Fibroblast of upper back skin (primary cell): Measurements from ENCODE around the gene STK11IP.

Experiments used
- DNase-seq: peaks from one replicate; pipeline ENCODE4 v3.0.0-alpha.2; 2013

The STK11IP gene

DNA sequence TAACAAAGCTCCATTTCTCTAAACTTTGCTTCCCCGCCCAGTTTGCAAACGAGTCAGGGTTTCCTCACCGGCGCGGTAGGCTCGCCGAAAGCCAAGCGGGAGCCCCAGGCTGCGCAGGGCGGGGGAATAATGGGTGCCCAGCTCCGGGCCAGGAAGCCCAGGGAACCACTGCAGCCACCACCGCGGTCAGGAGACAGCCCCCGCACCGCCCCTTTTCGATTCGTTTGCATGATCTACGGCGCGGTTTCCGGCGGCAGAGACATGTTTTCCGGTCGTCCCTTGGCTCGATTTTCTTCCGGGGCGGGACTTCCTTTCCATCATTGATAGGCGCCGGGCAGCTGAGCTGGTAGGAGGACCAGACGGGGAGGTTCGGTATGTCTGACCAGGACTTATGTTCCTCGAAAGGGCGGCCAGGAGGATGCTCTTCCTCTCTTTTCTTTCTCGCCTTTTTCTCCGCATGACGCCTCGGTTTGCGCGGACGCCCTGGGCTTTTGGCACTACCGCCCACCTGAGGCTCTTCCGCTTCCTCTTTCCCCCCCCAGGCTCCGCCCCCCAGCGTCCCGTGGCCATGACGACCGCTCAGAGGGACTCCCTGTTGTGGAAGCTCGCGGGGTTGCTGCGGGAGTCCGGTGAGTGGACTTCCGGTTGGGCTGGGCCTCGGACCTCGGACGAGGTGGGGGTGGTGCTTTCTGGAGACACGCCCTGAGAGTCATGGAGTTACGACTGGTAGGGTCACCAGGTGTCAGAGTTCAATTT is at the start of gene STK11IP:
STK11IP (plus strand) TSS at position 306 of the 756 bp plus-strand sequence; CDS start at position 569, 263 bp downstream.
- DNase-seq, result peak; percentile 98

DNA sequence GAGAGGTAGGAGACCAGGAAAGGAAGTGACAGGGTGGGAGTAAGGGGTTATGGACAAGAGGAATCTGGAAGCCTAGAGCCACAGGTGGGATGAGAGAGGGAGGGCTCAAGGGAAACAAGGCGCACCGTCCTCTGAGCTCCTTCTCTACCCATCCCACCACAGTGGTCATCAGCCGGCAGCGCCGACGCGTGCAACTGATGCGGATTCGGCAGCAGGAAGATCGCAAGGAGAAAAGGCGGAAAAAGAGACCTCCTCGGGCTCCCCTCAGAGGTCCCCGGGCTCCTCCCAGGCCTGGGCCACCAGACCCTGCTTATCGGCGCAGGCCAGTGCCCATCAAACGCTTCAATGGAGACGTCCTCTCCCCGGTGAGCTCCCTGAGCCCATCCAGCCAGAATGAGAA is 48.7 kb upstream of the STK11IP start:
- DNase-seq, result no peak

DNA sequence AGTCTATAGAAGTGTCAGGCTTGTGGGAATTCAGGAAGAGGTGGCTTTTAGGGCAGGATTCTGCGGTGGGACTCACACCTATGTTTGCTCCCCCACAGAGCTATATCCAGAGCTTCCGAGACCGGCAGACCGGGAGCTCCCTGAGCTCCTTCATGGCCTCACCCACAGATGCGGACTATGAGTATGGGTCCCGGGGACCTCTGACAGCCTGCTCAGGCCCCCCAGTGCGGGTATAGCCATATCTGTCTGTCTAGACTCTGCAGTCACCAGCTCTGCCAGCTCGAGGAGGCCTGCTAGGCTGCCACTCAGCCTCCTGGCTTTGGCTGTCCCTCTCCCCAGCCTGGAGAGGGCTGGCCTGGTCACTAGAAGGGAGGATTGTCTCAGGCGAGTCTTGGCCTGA is 48.0 kb upstream of the STK11IP start:
- no peak for DNase-seq

GRCh38 chr2:219551441-219552381 is 45.9 kb upstream of the STK11IP start:
- DNase-seq, result peak; percentile 10

DNA sequence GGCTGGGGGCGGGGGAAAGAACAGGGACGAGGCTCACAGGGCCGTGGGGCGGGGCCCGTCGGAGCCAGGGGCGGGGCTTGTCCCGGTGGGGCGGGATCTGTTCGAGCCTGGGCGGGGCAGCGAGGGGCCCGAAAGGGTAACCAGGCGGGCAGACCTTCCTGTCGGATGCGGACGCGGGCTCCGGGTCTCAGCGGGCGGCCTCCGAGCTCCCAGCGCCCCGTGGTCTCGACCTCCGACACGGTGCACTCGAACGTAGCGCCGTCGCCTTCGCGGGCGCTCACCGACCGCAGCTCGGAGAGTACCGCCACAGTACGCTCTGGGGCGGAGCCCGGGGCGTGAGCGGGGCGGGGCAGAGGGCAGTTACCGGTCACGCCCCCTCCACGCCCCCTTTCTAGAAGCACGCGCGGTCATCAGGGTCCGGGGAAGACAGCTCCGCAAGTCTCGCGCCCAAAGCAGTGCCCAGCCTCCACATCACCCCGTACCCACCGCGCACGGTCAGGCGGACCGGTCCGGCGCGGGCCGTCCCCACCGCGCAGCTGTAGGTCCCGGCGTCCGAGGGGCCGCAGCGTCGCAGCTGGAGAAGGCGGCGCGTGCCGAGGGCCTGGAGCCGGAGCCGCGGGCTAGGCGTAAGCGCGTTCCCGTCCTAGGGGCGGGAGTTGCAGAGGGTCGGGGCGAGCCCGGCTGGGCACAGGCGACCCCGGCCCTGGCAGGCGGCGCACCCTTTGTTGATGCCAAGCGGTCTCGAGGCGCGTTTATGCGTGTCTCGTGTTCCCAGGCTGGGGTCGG is 45.1 kb upstream of the STK11IP start:
- DNase-seq, result peak; percentile 76

DNA sequence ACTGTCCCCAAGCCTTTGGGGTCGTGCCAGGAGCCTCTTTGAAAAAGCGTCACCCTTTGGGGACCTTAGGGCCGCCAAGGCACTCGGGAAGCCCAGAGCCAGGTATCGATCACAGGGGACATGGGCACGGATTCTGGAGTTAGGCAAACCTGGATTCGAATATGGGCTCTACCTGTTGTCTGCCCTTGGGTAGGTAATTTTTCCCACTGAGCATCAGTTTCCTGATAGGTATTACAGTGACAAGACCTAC is 44.6 kb upstream of the STK11IP start:
- DNase-seq, result no peak

DNA sequence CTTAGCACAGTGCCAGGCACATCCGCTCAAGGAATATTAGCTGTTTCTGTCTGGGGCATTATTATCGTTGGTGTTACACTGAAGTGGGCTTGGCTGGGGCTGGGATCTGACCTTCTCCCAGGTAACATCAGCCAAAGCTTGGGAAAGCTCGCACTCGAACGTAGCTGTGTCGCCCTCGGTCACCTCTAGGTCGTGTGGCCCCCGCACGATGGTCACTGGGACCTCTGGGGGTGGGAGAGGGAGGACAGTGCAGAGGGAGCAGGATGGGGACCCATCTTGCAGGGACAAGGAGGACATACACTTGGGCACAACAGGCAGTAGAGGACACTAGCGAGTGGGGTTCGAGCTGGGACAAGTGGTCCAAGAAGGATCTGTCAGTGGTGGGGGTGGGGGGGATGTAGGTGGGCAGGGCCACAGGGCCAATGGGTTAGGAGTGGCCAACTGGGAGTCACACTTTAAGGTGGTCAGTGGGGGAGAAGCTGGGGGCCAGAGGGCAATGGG is 44.1 kb upstream of the STK11IP start:
- no peak for DNase-seq

DNA sequence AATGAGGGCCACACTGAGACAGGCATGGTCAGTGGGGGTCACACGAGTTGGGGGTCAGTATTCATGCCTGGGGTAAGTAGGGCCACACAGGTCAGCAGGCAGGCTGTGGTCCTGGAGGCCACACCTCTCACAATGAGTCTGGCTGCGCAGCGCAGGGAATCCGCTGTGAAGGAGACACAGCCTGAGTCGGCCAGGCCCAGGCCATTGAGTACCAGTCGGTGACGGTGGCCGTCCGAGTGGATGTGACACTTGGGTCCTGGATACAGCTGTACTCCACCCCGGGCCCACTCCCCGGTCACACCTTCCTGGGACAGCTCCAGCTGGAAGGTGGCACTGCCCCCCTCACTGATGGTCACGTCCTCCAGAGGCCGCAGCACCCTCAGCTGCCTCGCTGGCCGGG is 43.3 kb upstream of the STK11IP start:
- no peak for DNase-seq

DNA sequence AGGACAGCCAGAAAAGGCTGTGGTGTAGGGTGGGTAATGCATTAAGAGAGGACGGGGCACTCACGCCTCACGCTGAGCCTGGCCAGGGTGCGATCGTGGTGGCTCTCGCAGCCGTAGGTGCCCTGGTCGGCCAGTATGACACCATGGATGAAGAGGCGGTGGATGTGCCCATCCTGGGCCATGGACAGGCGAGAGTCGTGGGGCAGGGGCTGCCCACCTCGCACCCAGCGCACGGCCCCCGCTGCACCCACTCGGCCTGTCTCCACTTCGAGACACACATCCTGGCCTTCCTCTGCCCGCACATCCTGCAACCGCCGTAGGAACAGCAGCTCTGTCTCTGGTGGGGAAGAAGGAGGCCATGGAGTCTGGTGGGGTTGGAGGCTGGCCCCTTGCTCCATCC is 41.7 kb upstream of the STK11IP start:
- no peak for DNase-seq

DNA sequence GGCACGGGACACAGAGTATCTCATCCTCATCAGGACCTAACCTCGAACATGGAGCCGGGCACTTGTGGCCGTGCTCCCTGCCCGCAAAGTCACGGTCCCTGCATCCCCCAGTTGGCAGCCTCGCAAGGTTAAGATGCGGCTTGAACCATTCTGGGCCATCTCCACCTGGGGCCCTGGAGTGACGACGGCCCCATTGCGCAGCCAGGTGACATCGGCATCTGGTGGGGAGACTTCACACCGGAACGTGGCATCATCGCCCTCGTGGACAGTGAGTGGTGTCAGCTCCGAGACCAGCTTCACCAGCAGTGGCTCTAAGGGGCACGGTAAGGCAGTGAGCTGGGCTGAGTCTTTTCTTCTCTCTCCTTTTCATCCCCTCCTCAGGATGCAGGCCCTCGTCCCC is 41.2 kb upstream of the STK11IP start:
- DNase-seq, result no peak

DNA sequence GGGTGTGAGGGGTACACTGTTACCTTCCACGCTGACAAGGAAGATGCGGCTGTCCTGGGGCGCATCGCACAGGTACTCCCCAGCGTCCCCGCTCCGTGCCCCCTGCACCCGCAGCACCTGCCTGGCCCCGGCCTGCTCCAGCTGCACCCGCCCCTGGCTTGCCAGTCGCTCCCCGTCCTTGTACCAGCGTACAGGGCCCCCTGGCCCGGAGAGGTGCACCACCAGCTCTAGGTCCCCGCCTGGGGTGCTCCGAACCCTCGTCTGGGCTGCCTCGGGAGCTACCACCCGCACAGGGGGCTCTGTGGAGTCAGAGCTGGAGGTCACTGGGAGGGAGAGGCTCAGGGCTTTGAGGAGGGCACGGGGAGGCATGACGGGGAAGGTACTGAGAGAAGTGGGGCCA is 40.3 kb upstream of the STK11IP start:
- DNase-seq, result no peak

DNA sequence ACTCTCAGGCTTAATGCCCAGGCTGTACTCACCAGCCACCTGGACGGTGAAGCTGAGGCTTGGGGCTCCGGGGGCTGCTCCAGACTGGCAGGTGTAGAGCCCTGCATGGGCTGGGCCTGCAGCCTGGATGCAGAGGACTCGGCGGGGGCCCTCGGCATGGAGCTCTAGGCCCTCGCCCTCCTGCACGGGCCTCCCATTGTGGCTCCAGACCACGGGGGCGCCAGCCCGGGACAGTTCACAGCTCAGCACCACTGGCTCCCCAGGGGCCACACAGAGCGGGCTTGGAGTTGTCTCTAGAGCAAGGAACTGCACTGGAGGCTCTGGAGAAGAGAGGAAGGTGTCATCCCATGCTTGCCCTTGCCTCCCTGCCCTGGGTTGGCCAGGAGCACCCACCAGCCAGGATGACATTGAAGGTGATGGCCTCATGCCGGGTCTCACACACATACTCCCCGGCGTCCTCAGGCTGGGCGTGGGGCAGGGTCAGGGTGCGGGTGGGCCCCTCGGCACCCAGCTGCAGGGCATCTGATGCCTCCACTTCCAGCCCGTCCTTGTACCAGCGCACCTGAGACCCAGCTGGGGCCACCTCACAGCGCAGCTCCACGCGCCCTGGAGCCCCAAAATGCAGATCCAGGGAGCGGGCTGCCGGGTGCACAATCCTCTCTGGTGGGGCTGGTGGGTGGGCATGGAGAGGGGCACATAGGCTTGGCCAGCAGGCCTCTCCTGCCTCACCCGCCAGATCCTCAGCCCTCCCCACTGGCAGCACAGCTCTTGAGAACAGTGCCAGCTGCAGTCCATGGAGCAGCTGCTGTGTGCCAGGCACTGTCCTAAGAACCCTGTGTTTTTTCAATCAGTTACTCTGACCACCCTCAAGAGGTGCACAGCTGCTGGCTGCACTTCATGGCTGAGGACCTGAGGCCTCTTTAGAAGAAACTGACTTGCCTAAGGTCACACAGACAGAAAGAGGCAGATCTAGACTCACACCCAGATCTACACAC is 39.6 kb upstream of the STK11IP start:
- no peak for DNase-seq

GRCh38 chr2:219559156-219559915 is 38.3 kb upstream of the STK11IP start:
- DNase-seq, result peak; percentile 54

DNA sequence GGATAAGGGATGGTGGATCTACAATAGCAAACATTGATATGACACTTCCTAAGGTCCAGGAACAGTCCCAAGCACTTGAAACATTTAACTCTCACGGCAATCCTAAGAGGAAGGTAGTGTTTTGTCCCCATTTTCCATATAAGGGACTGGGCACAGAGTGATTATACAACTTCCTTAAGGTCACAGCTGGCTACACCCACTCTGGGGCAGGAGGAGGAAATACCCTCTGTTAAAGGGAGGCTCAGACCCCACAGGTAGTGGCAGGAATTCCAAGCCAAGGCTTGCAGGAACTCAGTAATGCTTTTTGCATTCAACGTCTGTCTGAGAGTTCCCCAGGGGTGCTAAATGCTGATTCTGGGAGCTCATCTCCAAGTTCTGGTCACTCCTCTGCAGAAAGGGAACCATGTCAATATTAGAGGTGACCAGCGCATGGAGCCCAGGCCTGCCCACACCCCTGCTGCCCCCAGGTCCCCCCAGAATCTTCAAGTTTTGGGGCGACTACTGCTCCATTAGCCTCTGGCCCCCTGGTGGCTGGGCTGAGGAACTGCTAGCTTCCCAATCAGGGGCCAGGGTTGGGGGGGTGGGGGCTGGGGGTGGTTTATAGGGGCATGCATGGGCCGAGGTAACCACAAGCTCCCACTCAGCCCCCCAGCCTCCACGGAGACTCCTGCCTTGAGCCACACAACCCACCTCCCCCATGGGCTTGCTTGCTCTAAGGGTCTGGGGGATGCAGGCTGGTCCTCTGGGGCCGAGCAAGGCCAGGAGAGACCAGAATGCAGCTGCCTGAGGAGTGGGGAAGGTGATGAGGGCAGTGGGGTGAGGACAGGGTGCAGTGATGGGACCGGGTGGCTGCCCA is 37.4 kb upstream of the STK11IP start:
- DNase-seq, result no peak

DNA sequence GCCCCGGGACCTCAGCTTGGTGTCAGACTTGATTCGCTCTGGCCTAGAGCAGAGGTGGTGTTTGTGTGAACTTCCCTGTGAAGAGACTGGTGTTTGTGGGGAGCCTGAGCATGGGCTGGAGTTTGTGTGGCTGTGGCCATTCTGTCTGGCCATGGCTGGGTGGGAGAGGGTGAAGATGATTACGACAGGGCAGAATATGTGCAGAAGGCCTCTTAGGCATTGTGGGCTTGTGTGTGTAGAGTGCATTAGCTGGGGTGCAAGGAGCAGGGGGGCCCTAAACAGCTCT is 36.8 kb upstream of the STK11IP start:
- no peak for DNase-seq

- DNase-seq, result no peak
Observed at GRCh38 chr2:219561179-219562048, 36.2 kb upstream of the STK11IP start.

- DNase-seq, result no peak
Observed at GRCh38 chr2:219562049-219563020, 35.3 kb upstream of the STK11IP start.

DNA sequence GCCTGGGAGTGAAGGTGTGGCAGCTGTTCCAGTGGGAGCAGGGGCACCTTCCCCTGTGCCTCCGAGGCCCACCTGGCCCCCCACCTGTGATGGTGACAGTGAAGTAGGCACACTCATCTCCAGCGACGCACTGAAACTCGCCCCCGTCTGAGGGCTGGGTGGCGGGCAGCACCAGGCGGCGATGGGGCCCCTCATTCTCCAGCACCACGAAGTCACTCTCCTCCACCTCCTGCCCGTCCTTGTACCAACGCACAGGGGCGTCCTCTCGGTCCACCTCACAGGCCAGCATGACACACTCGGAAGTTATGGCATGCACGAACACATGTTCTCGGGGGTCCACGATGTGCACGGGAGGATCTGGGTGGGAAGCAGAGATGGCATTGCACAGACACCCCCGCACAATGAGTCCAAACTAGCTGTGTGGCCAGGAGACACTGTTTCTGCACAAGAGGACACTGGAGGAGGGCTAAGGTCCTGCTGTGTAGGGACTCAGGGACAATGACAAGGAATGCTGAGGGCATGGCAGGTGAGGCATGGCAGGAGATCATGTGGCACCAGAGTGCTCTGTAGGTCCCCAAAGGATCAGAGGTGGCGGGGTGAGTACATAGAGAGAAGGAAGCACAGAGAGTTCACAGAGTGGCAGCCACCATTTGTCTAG is 34.3 kb upstream of the STK11IP start:
- DNase-seq, result no peak
